ENCODE measurements around the gene PHF20. TPM values are rescaled to one million over a fixed set of nuclear protein-coding genes. Genes with fewer than 3 reads are reported as not detected.

The PHF20 gene
- total RNA-seq, 1 donor from 2014 or later, result 37.6 TPM

DNA sequence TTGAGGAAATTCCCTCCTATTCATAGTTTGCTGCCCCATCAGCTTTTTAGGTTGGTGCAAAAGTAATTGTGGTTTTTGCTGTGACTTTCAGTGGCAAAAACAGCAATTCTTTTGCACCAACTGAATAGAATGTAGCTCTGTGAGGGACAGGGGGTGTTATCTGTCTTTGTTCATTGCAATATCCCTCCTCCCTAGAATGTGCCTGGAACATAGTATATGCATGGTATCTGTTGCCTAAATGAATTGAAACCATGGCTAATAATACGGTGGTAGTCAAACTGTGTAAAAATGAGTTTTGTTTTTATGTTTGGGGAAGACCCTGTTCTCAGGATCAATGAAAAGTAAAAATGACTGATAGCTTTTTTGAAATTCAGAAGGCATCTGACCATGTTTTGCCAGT lies 137.4 kb downstream of the PHF20 start:
- TF ChIP-seq, protein P1, sequence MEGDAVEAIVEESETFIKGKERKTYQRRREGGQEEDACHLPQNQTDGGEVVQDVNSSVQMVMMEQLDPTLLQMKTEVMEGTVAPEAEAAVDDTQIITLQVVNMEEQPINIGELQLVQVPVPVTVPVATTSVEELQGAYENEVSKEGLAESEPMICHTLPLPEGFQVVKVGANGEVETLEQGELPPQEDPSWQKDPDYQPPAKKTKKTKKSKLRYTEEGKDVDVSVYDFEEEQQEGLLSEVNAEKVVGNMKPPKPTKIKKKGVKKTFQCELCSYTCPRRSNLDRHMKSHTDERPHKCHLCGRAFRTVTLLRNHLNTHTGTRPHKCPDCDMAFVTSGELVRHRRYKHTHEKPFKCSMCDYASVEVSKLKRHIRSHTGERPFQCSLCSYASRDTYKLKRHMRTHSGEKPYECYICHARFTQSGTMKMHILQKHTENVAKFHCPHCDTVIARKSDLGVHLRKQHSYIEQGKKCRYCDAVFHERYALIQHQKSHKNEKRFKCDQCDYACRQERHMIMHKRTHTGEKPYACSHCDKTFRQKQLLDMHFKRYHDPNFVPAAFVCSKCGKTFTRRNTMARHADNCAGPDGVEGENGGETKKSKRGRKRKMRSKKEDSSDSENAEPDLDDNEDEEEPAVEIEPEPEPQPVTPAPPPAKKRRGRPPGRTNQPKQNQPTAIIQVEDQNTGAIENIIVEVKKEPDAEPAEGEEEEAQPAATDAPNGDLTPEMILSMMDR (conservative IDR thresholded peaks at IDR 0.05), result no peak
- H3K4me1 Mint-ChIP-seq (ENCODE audit: unreplicated experiment), result no peaks in the 10 kb centered on the region
- no peak overlapping the region for H3K27ac Mint-ChIP-seq
- DNase-seq (ENCODE audit: extremely low spot score, unreplicated experiment), result no peak
- H3K36me3 Mint-ChIP-seq, result peaks cover 26% of the 10 kb centered on the region
- no peak overlapping the region for H3K4me3 Mint-ChIP-seq
- no peaks in the 10 kb centered on the region for H3K9me3 Mint-ChIP-seq
- H3K27me3 Mint-ChIP-seq, result no peaks in the 10 kb centered on the region

- H3K27ac Mint-ChIP-seq, result no peak overlapping the region
- no peaks in the 10 kb centered on the region for H3K4me1 Mint-ChIP-seq (ENCODE audit: unreplicated experiment)
- H3K36me3 Mint-ChIP-seq, result peaks cover 26% of the 10 kb centered on the region
- H3K27me3 Mint-ChIP-seq, result no peaks in the 10 kb centered on the region
- TF ChIP-seq, protein P1 (conservative IDR thresholded peaks at IDR 0.05), result no peak
- H3K4me3 Mint-ChIP-seq, result no peak overlapping the region
- no peaks in the 10 kb centered on the region for H3K9me3 Mint-ChIP-seq
- no peak for DNase-seq (ENCODE audit: extremely low spot score, unreplicated experiment)
These were observed 138.0 kb downstream of the PHF20 start for GRCh38 chr20:35909796-35910195.

DNA sequence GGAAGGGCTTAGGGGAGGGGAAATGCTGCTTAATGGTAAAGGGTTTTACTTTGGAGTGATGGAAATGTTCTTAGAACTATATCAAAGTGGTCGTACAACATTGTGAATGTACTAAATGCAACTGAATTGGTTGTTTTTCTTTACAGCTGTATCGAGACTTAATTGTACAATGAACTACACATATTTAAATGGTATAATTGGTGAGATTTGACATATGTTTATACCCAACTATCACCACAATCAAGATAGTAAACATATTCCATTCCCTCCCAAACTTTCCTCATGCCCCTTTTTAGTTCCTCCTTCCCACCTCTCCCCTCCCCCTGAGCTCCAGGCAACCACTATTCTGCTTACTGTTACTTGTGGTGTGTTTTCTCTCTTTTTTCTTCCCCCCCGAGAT lies 138.4 kb downstream of the PHF20 start:
- no peaks in the 10 kb centered on the region for H3K27me3 Mint-ChIP-seq
- H3K9me3 Mint-ChIP-seq, result no peaks in the 10 kb centered on the region
- H3K4me3 Mint-ChIP-seq, result no peak overlapping the region
- no peaks in the 10 kb centered on the region for H3K4me1 Mint-ChIP-seq (ENCODE audit: unreplicated experiment)
- no peak for DNase-seq (ENCODE audit: extremely low spot score, unreplicated experiment)
- H3K27ac Mint-ChIP-seq, result no peak overlapping the region
- TF ChIP-seq, protein P1 (conservative IDR thresholded peaks at IDR 0.05), result no peak
- peaks cover 26% of the 10 kb centered on the region for H3K36me3 Mint-ChIP-seq

GRCh38 chr20:35912881-35913280 lies 141.1 kb downstream of the PHF20 start:
- DNase-seq (ENCODE audit: extremely low spot score, unreplicated experiment), result no peak
- TF ChIP-seq, protein P1 (conservative IDR thresholded peaks at IDR 0.05), result no peak
- Mint-ChIP-seq H3K27me3 (no peaks in the 10 kb centered on the region), H3K9me3 (no peaks in the 10 kb centered on the region), H3K36me3 (peaks cover 25% of the 10 kb centered on the region), H3K4me3 (no peak overlapping the region), H3K4me1 (ENCODE audit: unreplicated experiment) (no peaks in the 10 kb centered on the region), H3K27ac (no peak overlapping the region)

- DNase-seq (ENCODE audit: extremely low spot score, unreplicated experiment), result no peak
- TF ChIP-seq, protein P1 (conservative IDR thresholded peaks at IDR 0.05), result no peak
- Mint-ChIP-seq H3K4me1 (ENCODE audit: unreplicated experiment) (no peaks in the 10 kb centered on the region), H3K4me3 (no peak overlapping the region), H3K36me3 (peaks cover 15% of the 10 kb centered on the region), H3K27me3 (no peaks in the 10 kb centered on the region), H3K9me3 (no peaks in the 10 kb centered on the region), H3K27ac (no peak overlapping the region)
These were observed 145.3 kb downstream of the PHF20 start for GRCh38 chr20:35917077-35917476.

- Mint-ChIP-seq H3K4me1 (ENCODE audit: unreplicated experiment) (no peaks in the 10 kb centered on the region), H3K27me3 (no peaks in the 10 kb centered on the region), H3K27ac (no peak overlapping the region), H3K9me3 (no peaks in the 10 kb centered on the region), H3K4me3 (no peak overlapping the region), H3K36me3 (peaks cover 13% of the 10 kb centered on the region)
- DNase-seq (ENCODE audit: extremely low spot score, unreplicated experiment), result no peak
- TF ChIP-seq, protein P1 (conservative IDR thresholded peaks at IDR 0.05), result no peak
These were observed 146.2 kb downstream of the PHF20 start for GRCh38 chr20:35918021-35918420.
